GM12875 (cell line): ENCODE data around the gene TNFRSF4.
A peak's percentile ranks its signal among the peaks of the same experiment; 100 is the strongest.

ENCODE experiments used
- H3K4me3 ChIP-seq: one replicate; pipeline ENCODE4 v1.5.1; 2011; ENCODE audit warnings: low read depth, low read length, control low read depth
- TF ChIP-seq, protein P1 (sequence below): IDR thresholded peaks from 2 replicates; pipeline ENCODE4 v1.5.1; 2011; ENCODE audit warnings: low read depth, mild to moderate bottlenecking, control low read depth, inconsistent platforms, low read length, moderate library complexity, borderline replicate concordance; ENCODE audit not compliant: insufficient read depth

The TNFRSF4 gene

GRCh38 chr1:1207571-1207892, 6.4 kb downstream of the TNFRSF4 start:
- H3K4me3 ChIP-seq = no peak overlapping the region
- TF ChIP-seq, protein P1, sequence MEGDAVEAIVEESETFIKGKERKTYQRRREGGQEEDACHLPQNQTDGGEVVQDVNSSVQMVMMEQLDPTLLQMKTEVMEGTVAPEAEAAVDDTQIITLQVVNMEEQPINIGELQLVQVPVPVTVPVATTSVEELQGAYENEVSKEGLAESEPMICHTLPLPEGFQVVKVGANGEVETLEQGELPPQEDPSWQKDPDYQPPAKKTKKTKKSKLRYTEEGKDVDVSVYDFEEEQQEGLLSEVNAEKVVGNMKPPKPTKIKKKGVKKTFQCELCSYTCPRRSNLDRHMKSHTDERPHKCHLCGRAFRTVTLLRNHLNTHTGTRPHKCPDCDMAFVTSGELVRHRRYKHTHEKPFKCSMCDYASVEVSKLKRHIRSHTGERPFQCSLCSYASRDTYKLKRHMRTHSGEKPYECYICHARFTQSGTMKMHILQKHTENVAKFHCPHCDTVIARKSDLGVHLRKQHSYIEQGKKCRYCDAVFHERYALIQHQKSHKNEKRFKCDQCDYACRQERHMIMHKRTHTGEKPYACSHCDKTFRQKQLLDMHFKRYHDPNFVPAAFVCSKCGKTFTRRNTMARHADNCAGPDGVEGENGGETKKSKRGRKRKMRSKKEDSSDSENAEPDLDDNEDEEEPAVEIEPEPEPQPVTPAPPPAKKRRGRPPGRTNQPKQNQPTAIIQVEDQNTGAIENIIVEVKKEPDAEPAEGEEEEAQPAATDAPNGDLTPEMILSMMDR = no peak

- TF ChIP-seq, protein P1 = peak; percentile 7; the same call in 1 of the 2 replicates
- H3K4me3 ChIP-seq = no peak overlapping the region
Measured at GRCh38 chr1:1206966-1207531, 6.9 kb downstream of the TNFRSF4 start.

DNA sequence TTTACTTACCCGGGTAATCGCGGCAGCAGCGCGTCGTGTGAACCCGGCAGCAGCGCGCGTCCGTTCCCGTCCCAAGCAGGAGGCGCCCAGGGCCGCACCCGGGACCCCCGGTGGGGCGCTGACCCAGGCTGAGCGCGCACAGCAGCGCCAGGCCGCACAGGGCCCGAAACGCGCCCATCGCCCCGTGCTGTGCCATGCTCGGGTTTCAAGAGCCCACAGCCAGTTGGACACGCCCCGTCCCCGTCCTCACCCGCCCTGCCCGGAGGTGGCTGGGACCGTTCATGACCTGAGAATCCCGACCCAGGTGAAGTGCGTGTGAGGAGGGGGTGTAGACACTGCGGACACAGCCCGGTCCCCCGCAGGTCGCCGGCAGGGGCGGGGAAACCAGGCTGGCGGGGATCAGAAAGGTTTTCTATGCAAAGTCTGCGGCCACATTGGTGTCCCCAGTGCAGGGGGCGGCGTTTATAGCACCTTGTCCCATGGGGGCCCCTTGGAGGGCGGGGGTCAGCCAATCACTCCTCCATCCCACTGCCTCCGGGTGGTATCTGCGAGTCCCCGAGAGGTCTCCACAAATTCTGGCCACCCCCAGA, 7.5 kb downstream of the TNFRSF4 start, which contains the start of gene TNFRSF18:
Gene TNFRSF18 (minus strand): TSS at position 217 of the 590 bp plus-strand sequence. CDS start 21 bp downstream, at position 196.
- H3K4me3 ChIP-seq = peak within 1 kb of the TSS; percentile 26

GRCh38 chr1:1205769-1206375, 8.1 kb downstream of the TNFRSF4 start:
- peak overlapping the region; percentile 26 for H3K4me3 ChIP-seq
- TF ChIP-seq, protein P1 = no peak

More for the DNA sequence above, 7.5 kb downstream of the TNFRSF4 start, which contains the start of gene TNFRSF18:
- TF ChIP-seq, protein P1 = no peak

DNA sequence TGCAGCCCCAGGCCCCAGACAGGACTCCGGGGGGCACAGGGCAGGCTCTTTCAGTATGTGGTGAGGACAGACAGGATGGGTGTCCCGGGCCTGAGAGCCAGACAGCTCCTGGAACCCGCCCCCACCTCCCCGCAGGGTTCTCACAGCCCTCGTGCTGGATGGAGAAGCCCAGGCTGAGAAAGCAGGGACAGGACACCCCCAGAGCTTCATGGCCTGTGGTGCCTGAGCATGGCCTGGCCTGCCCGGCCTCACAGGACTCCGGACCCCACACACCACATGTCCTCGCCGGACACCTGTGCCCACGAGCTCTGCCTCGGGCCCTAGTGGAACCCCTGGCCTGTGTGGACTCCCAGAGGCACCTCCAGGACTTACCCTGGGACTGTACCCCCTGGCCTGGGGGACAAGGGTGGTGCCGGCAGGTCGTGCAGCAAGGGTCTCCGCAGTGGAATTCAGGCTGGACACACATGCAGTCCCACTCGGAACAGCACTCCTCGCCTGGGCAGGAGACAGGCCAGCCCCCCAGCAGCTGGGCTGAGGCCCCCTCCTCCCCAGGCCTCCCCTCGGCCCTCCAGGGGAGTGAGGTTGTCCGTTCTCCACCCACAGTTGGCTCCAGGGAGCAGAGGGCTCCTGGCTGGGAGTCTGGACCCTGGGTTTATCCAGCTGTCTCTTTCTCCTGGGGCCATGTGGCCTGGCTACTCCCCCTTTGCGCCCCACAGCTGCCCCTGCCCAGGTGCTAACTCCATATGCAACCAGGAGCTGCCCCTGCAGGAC, 8.8 kb downstream of the TNFRSF4 start:
- TF ChIP-seq, protein P1 = no peak
- H3K4me3 ChIP-seq = no peak overlapping the region

DNA sequence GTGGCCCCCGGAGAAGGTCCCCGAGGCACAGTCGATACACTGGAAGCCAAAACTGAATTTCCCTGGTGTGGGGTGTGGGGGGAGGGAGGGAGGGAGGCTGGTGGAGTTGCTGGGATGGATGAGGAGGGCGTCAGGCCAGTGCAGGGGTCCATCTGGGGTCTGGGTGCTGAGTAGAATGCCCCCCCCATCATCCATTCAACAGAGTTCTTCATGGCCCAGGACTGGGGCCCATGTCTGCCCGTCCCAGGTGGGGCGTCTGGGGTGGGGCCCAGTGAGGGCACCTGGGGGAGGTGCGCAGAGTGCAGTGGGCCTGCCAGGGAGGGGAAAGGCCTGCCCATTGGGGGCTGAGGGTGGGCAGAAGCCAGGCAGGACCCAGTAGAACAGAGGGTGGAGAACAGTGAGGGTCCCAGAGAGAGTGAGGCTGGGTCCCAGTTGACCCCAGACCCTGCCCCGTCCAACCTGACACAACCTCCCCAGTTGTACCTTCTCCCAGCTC, 9.5 kb downstream of the TNFRSF4 start:
- TF ChIP-seq, protein P1 = no peak
- H3K4me3 ChIP-seq = no peak overlapping the region
